CD1c-positive myeloid dendritic cell (primary cell): ENCODE data around the gene EDA.
"Not testable (repeated sequence)": the region's sequence is repeated elsewhere in the genome, so short reads cannot be mapped to it uniquely, and the experiment has no call there.

Source experiments
- DNase-seq: peaks from one replicate; pipeline ENCODE4 v3.0.0-alpha.2; 2016; ENCODE audit errors: extremely low spot score

Gene EDA

DNA sequence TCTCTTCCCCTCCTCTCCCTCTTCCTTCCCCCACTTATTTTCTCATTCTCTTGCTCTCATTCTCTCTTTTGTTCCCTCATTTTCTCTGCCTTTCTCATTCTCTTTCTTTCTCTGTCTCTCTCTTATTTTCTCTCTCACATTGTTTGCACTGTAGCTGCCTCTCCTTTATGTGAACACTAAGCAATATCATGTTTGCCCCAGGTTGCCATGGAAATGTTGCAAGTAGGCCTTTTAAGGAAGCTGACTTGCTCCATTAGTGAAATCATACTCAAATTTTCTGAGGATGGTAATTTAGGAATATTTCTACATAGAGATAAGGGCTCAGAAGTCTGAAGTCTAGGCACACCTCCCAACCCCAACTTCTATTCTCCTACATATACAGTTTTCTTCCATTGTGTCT lies 130.1 kb downstream of the EDA start:
- no peak for DNase-seq

DNA sequence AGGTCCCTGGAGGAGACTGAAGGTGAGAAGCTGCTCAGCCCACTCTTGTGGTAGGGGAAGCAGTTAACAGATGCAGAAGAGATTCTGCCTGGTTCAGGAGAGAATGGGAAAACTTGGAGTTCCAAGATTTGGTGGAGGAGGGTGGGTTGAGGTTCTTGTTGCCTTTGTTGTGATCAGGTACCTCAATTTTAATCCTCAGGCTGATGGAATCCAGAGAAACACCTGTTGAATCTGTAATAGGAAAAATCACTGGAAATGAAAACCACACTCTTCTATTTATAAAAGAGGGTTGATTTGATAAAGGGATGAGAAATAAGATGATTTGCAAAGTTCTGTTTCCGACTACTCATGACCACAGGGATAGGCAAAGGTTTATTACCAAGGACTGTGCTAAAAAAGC lies 132.1 kb downstream of the EDA start:
- DNase-seq, result no peak

DNA sequence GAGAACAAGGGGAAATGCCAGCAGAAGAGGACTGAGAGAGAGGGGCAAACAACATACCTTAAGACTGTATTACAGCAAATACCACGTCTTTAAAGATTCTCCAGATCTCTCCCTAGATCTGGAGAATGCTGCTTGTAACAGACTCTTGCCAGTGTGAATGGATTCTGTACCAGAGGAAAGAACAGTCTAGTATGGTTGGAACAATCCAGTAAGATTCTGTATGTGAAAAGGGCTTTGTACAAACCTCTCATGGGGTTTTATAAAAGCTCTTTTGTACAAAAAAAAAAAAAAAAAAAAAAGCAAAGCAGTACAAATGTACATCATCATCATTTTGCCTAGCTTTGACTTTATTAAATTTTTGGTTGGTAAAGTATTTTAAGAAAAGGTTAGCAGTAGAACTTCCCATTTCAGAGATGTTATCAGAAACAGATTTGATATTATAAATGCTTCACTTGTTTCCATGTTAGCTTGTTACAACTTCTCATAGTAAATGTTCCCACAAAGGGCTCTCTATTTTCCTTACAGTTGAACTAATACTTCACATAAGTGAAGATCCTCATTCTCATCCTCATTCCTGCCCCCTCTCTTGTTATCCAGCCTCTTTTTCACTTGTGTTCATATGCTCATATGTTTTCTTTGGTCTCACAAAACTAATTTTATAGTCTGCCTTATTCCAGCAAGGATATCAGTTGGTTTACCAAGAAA lies 144.2 kb downstream of the EDA start:
- DNase-seq, result no peak

DNA sequence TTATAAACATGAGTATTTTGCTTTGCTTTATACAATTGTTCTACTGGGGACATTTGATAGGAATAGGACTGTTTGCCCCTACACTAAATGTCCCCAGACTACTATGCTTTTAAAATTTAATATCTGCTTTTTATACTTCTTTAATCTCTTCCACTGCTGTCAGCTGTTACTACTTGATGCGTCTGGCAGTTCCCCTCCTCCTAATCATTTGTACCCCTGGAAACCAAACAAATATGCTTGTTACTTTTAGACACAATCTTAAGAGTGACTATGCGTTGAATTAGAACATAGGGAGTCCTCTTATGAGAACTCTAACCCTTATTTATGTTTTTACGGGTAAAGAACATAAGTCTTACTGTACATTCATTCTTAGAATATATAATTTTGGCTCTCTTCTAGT lies 145.7 kb downstream of the EDA start:
- DNase-seq, result no peak

DNA sequence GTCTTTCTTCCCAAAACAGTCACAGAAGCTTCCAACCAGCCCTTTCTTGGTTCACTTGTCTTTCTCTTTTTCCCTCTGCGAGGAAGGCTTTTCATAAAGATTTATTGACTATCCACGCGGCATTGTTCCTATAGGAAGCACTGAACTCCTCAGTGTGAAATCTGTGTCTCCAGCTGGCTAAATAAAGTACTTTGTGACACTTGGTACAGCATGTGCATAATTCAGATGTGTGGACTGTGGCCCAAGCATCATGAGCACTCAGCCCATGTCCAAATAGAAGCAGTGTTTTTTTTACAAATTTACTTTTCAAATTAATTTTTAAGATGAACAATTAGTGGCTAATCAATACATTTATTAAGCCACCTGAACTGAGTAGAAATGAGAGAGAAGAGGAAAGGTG lies 146.4 kb downstream of the EDA start:
- no peak for DNase-seq

DNA sequence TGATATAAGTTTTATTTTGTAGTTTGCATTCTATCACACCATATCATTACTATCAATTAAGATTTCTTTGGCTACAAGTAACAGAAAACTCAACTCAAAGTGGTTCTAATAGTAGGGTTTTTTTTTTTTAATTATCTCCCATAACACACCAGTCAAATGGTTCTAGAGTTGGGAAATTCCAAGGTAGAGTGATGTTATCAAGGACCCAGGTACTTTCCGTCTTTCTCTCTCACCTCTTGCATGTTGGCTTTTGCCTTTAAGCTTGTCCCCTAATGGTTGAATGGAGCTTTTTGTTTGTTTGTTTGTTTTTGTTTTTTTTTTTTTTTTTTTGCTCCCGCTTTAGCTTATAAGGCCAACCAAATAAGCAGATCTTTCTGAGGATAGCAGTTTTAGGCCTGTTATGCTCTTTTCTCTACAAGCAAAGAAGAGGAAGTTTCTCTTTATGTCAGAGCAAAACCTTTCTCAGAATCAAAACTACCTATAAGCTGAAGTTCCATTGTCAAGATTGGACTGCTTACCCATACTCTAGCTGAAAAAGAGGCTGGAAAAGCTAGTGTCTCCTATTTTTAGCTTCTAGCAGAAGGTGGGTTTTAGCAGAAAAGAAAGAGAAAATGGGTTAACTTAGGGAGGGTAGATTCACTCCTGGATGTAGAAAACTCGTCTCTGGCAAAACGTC lies 177.5 kb downstream of the EDA start:
- no peak for DNase-seq

DNA sequence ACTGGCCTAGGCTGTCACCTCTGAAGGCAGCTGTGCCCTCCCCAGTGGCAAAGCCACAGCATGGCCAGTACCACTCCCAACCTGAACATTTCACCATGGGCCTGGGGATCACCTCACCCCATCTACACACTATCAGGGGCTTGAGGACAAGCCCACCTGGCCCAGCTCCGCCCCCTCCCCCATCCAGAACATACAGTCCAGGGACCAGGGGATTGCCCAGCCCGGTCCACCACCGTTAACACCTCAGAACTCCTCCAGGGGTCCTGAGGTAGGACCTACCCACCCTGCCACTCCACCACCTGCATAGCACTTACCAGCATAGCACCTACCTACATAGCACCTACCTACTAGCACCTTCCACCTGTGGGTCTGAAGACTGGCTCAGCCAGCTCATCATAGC lies 179.8 kb downstream of the EDA start:
- no peak for DNase-seq

DNA sequence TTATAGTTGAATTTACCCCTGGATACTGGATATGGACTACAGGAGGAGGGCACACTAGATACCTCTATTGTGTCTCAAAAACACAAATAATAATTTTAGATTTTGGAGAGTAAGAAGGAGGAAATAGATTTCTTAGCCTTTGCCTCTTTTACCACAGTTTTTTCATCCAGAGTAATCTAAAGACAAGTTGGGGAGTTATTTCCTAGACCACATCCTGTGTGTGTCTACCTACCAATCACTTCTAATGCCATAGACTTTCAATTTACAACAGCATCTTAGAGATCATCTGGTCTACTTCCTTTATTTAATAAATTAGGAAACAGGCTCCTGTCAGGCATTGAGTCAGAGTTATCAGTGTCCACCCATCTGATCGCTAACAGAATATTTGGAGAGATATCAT lies 191.5 kb downstream of the EDA start:
- DNase-seq, result no peak

DNA sequence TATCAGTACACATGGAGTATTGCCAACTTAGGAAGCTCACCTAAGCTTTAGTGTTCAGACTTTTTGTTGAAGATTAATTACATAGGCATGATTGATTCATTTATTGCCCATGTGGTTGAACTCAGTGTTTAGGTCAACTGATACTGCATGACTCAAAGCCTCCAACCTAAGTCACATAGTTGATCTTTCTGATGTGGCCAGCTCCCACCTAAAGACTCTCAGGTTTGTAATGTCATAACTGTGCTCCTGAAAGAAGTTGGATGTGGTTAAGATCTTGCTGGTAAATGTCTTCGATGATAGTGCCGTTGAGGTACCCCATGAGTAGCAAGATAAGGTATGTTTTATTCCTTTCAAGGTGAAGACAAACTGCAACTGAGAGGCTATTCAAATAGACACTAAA lies 192.5 kb downstream of the EDA start:
- DNase-seq, result no peak

DNA sequence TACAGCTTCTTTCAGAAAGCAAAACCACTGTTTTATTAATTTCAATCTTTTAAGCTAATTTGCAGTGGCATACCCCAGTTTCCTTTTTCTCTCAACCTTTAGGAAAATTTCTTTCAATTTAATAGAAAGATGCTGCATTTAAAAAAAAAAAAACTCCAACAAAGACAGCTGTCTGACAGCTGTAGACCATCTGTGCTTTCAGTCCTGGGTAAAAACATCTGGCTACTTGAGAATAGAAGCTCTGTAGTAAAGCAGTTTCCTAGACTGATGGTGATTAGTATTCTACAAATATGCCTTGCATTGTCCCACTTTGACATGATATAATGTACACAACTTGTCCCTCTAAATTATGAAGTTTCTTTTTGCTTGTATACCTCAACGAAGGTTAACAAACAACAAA lies 197.8 kb downstream of the EDA start:
- DNase-seq, result no peak

DNA sequence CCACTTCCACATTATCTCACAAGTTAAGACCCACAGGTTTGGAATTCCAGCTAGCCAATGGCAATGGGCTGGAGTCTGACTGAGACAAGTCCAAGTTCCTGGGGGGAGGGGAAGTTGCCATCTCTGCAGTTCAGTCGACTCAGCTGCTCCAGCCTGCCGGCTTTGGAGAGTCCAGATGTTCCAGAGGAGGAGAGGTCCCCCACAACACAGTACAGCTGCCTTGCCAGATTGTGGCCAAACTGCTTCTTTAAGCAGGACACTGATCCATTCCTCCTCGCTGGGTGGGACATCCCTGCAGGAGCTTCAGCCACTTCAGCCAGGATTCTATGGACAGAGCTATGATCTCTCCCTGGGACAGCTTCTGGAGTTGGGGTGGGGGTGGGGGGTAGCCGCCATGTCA lies 199.2 kb downstream of the EDA start:
- no peak for DNase-seq

DNA sequence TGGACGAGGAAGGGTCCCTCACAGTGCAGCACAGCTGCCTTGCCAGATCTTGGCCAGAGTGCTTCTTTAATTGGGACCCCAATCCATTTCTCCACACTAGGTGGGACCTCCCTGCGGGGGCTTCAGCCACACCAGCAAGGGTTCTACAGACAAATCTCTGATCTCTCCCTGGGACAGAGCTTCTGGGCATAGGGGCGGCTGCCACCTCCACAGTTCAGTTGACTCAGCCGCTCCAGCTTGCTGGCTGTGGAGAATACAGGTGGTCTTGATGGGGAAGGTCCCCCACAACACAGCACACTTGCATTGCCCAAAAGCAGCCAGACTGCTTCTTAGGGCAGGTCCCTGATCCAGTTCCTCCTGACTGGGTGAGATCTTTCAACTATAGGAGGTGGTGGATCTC lies 199.6 kb downstream of the EDA start:
- no peak for DNase-seq

DNA sequence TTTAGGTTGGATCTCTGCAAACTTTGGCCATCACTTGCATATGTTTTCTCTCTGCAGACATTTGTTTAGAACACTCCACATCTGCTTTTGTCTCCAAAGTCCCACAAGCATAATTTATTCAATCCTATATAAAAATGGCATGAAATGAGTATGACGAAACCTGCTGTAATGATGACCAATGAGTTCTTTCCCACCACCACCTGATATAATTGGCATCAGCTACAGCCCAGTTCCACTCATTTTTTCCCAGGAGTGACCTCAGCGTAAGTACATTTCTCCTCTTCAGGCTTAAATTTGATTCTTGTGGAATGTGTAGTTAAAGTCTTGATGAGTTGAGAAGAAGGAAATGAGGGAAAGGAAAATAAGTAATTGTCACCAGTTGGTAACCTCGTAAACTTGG lies 228.7 kb downstream of the EDA start:
- DNase-seq, result no peak

DNA sequence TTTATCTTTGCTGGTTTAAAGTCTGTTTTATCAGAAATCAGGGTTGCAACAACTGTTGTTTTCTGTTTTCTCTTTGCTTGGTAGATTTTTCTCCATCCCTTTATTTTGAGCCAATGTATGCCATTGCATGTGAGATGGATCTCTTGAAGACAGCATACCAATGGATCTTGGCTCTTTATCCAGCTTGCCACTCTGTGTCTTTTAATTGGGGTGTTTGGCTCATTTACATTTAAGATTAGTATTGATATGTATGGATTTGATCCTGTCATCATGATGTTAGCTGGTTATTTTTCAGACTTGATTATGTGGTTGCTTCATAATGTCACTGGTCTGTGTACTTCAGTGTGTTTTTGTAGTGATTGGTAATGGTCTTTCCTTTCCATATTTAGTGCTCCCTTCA lies 244.1 kb downstream of the EDA start:
- not testable (repeated sequence) for DNase-seq

DNA sequence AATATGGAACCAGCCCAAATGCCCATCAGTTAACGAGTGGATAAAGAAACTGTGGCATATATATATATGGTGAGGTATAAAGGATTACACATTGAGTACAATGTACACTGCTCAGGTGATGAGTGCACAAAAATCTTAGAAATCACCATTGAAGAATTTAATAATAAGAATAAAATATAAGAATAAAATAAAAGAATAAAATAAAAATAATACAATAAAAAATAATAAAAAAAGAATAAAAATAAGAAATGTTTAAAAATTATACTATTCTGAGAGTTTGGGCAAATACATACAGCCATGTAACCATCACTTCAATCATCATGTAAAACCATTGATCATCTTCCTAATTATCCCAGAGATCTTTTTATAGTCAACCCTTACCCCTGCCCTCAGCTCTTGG lies 260.3 kb downstream of the EDA start:
- DNase-seq, result no peak

DNA sequence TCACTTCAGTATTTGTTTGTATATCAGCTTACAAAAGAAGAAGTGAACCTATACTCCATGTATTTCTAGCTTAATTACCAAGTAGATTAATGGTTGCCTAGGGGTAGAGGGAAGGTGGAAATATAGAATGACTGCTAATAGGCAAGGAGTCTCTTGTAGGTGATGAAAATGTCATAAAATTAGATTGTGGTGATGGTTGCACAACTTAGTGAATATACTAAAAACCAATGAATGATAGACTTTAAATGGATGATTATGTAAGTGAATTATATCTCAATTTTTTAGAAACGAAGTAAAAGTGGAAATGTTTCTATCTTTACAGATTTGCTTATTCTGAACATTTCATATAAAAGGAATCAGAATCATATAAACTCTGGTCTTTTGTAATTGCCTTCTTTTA lies 268.3 kb downstream of the EDA start:
- no peak for DNase-seq

DNA sequence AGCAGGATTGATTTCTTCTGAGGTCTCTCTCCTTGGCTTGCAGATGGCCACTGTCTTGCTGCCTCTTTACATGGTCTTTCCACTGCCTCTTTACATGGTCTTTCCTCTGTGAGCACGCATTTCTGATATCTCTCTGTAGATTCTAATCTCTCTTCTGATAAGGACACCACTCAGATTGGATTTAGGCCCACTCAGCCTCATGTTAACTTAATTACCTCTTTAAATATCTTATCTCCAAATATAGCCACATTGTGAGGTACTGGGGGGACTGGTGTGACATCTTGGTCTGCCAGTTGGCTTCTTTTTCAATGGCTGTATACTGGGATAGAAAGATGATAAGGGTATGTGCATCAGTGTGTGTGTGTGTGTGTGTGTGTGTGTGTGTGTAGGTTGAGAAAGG lies 280.1 kb downstream of the EDA start:
- DNase-seq, result no peak

DNA sequence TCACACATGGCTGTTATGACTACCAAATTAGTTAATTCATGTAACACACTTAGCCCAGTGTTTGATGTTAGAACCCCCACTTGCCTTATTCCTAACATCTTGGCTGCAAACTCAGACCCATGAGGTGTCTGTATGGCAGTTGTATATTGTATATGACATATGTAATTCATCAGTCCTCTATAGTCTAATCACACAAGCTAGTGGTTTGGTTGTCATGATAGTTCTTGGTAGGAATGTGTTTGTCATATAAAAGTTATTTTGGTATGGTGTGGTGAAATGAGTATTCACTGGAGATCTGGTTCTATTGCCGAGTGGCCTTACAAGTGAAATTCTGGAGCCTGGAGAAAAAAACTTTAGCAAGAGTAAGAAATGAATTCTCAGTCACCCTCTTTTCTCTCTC lies 284.6 kb downstream of the EDA start:
- DNase-seq, result no peak

DNA sequence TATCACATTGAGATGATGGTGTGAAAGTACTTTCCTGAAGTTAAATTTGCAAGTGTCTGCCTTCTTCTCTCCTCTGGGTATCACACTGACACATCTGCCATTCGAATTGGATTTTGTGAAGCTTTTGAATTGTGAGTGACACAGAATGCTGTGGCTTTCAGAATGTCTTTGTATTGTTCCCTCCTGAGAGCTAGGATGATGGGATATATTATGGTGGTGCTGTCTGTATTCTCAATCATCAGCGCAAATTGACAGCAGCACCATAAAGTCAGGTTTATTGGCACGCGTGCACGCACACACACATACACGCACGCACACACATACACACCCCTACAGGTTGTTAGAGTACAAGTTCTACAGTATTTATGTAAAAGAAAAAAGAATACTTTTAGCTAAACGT lies 290.5 kb downstream of the EDA start:
- DNase-seq, result no peak

DNA sequence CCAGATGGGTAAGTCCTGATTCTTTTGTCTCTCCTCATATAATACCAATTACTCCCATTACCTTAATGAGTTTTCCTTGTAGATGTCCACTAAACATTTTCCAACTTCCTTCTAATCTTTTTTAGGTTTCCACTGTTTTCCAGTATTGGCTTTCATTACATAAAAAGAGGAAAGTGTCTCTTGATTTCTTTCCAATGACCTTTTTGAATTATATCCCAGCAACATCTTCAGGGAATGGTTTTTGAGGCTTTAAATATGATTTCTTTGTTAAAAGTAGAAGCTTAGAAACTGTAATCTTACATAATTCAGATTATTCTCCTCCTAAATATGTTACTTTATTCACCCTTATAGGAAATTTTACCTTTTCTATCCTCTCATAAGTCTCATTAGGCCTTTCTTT lies 298.9 kb downstream of the EDA start:
- DNase-seq, result no peak

DNA sequence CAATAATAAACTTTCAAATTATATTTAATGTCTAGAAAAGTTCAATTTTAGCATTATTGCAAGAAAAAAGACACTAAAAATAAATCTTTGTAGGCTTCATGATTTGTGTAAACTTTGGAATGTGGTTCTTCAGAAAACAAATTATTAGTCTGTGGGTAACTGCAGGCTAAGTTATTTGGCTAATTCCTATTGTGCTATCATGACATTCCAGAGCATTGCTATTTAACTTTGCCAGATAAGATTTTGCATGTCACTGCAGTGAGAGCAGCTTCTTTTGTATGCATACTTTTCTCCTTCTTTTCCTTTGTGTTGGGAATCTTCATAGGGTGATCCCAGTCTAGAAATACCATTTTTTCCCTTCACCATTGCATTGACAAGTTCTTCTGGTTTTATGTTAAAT lies 303.8 kb downstream of the EDA start:
- DNase-seq, result no peak

DNA sequence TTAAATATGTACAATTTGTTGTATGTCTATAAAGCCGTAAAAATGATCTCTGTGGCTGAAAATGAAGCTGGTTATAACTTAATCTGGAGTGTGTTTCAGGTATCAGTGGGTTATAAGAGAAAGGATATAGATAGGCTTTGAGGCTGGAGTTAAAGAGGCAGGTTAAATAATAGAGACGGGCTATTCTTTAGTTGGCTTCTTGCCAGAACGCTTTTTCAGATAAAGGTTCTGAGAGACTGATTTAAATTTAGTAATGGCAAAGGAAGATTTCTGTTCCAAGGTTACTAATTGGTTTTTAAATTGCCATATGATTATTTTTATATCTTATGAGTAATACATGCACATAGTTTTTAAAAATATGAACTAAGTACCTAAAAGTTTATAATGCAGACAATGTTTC lies 316.4 kb downstream of the EDA start:
- no peak for DNase-seq

DNA sequence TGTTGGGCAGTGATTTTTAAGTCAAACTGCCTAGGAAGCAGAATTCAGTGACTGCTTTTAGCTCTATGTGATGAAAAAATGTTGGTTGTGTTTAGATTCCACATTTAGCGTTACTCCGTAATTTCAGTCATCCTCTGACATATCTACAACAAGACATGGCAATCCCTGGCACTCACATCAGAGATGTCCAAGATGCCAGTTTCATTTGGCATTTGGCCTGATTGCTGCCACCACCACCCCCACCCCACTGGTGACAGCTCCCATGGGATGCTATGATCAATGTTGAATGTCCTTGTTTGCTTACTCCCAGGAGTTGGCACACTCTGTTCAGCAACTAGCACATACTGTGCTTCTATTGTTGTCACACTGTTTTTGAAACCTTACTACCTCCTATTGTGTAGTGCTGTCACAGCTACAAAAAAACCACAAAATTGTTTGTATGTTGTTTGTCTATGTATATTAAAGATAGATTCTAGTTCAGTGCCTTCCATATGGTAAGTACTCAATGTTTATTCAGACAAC lies 332.4 kb downstream of the EDA start:
- no peak for DNase-seq

DNA sequence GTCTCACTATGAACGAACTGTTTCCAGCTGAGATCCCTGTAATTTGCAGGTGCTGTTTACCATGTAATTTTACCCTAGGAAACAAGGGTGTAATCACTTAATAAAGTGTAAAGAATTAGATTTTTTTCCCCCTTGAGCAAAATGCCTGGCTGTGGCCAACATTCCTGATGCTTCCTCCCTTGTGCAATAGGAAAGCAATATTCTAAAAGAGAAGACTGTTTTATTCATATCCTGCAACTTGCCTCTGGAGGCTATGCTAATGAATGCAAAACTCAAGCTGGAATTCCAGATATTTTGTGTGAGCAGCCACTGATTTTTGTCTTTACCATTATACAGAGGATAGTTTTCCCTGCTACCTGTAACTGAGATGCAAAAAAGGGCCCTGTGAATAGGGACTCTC lies 335.8 kb downstream of the EDA start:
- DNase-seq, result no peak
